Glomerular visceral epithelial cell (primary cell): ENCODE data around the gene CELF4.

Experiments used
- DNase-seq: peaks from one replicate; pipeline ENCODE4 v3.0.0-alpha.2; 2016; ENCODE audit errors: extremely low spot score

CELF4 gene

DNA sequence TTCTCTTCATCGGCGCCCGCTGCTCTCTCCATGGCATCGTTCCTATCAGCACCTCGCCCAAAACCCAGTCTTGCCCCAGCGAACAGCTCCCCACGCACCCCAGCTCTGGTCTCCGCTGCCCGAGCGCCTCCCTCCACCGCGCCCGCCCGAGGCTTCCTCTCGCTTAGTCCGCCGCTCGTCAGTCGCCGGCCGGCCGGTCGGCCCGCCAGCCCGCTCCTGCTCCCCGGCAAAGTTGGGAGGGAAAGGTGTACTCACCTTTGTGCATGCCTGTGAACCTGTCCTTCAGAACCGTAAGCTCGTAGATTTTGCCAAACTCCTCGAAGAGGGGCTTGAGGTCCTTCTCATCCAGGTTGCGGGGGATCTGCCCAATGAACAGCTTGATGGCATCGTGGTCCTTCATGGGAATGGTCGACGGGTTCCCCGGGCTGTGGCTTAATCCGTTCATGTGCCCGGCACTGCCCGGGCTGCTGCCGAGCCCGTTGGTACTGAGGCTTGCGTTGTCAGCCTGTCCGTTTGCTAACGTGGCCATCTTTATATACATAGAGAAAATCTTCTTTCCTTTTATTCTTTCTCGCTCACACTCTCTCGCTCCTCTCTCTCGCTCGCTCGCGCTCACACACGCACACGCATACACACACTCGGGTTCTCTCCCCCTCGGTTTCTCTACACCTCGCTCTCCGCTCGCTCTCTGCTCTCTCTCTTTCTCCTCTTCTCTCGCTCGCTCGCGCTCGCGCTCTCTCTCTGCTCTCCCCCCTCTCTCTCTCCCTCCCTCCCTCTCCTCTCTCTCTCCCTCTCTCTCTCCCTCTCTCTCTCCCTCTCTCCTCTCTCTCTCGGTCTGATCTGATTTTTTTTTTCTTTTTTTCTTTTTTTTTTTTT, at the start of gene CELF4:
TSS of gene CELF4 (minus strand) at position 698 of the 876 bp plus-strand sequence.
- peak; percentile 11 for DNase-seq

DNA sequence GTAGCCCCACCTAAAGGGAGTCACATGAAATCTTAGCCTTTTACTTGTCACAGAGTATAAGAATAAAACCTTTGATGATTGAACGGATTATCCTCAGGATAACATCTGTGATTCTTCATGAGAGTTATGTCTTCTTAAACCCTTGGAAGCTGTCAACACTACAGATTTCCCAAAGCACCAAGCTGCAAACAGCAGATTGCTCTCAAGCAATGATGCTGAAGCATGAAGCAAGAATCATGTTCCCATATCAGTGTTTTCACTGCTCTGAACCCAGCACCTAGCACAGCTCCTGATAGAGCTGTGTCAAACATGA, 47.6 kb upstream of the CELF4 start:
- DNase-seq = no peak

DNA sequence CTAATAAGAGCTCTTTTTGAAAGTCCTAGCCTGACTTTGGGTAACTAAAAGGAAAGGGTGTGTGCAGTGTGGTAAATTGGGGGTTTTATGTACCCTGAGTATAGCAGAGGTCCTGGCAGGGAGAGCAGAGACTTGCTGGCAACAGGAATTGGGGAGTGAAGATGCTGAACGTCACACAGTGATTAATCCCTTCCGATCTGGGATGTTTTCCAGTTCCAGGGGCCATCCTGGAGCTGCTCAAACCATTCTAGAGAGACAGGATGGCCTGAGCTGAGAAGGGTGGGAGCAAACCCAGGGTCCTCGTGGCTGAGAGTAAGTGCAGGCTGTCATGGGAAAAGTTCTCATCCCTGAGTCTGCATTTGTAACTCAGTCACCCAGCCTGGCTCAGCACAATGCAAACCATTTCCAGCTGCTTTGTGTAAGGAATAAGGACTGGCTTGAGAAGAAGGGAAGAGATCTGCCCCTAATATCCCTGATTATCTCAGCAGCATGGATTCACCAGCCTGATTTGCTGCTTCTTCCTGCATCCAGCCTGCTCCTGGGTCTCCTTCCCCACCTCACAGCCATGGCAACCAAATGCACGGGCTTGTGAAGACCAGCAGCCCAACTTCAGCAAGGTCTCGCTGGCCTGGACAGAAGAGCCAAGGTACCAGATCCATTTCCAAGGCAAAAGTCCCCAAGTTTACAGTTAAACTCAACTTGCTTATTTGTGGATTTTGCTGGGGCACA, 47.1 kb upstream of the CELF4 start:
- no peak for DNase-seq

DNA sequence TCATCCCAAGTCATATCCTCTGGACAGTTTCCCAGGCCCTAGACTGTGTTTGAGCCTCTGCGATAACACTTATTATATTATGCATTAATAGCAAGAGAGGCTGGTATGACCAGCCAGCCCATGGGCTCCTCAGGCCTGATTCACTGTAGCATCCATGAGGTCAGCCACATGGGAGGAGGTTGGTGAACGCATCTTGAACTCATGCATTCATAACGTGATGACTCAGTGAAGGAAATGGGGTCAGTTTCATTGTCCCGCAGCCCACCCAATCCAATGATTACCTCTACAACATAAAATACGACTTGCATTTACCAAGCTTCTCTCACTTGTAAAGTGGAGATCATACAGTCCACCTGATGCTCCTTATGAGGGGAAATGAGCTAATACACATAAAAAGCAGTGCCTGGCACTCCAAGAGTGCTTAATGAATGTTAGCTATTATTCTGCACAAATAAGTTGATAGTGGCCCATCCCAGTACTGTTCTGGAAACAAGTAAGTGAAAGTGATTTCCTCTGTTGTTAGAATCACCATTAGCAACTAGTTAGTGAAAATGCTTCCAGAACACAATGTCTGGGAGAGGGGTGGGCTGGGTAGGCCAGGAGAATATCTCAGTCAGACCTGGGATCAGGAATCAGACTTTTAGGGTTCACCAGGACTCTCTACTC, 46.1 kb upstream of the CELF4 start:
- DNase-seq = no peak

DNA sequence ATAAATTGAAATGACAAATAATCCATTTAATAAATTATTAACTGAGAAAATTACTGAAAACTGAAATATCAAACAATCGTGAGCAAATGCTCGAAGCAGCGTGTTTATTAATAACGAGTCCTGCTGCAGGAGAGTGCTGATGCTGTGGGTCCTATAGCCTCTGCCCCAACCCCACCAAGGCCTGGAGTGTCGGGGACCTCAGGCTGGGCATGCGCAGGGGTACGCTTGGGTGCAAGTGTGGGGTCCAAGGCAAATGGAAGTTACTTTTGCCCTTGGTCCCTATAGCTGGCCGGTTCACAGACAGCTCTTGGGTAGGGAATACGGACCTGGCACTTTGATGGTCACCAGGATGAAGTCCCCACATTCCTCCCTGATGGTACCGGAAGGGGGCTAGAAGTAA, 43.3 kb upstream of the CELF4 start:
- no peak for DNase-seq

DNA sequence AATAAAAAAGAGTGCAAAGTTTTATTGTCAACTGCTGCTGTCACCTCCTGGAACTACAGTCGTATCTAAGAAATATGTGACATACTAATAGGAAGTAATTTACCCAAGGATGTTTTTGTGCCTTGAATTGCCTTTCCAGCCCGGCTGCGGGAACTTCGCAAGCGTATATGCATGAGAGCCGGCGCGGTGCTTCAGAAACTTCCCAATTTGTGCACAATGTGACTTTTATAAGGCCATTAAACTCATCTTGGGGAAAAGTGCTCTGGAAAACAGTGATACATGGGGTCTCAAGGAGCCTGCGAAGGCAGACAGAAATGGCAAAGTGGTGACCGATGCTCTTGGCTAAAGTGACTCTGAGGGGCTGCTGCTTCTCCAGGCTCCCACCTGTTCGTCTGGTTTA, 41.7 kb upstream of the CELF4 start:
- no peak for DNase-seq

DNA sequence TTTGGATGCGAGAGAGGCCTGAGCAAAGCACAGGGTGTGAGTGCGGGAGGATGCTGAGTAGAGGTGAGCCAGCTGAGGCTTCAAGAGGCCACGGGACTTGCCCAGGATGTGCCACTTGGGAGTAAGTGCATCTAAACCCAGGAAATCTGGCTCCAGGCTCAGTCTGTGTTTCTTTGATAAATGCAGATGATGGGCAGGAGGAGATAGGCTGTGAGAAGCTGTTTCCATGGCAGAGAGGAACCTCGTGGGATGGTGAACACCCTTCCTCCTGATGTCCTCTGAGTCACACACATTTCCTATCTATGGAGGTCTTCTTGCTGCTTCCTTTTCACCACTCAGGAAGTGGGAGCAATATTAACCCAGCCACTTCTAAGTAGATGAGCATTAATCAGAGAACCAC, 38.4 kb upstream of the CELF4 start:
- DNase-seq = no peak

DNA sequence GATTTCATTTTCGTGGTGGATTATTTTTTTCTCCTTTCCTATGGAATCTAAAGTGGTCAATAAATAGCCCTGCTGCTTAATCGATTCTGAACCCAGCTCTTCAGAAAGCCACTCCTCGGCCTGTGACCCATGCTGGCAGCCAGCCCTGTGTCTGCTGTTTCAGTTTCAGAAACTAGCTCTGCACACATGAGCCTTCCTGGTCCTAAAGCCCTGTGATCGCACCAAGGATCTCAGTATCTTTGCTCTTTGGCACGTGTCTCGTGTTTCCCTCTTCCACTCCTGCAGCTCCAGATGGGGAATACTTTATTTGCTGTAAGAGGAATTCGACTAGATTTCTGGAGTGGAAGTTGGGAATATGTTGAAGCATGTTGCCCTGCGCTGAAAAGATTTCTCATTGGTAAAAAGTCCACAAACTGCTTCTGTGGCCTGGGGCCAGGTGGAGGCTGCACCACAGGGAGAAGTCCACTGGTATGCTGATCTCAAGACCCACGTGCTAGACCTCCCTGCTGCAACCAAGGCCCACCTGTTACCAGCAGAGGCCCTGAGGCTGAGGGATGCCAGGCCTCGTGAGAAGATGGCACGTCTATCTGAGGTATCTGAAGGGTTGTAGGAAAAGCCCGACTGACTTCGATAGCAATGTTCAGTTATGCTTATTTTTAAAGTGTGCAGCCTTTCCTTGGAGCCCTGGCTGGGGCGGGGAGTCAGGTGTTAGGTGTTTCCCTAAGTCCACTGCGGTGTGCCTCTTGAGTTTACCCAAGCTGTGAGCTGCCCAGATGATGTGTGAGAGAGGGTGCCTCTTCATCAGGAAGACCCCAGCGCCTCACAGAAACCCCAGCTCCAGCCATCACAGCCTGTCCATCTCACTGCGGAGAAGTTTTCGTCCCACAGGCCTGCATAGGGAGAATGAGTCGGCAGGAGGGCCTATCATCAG, 33.6 kb upstream of the CELF4 start:
- no peak for DNase-seq

DNA sequence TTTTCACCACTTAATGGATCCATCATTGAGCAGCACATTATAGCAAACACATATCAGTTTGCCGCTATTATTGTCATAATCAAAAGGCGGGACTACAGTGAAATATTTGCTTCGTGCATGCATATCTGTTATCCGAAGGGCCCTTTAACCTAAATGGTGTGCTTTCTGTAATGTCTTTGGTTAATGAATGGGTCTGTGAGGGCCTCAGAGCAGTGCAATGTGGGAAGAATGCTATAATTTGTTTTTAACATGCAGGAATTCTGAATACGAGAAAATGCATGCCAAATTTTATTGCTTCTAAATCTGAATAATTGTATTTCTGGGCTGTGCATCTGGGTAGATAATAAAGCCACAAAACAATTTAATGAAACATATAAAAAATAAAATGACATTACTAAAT, 32.8 kb upstream of the CELF4 start:
- no peak for DNase-seq

DNA sequence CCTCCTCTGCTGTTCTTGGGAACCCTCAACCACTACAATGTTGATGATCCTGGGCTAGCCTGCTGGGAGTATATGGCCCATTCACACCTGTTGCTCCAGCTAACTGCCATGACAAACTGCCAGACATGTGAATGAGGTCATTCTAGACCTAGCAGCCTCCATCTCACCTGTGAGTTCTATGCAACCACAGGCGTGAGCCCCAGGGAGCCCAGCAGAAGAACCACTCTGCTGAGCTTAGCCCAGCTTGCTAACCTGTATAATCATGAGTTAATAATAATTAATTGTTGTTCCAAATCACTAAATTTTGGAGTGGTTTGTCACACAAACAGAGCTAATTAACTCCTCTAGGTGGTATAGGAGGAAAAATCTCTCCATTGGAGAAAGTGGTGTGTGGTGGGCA, 24.7 kb upstream of the CELF4 start:
- no peak for DNase-seq

DNA sequence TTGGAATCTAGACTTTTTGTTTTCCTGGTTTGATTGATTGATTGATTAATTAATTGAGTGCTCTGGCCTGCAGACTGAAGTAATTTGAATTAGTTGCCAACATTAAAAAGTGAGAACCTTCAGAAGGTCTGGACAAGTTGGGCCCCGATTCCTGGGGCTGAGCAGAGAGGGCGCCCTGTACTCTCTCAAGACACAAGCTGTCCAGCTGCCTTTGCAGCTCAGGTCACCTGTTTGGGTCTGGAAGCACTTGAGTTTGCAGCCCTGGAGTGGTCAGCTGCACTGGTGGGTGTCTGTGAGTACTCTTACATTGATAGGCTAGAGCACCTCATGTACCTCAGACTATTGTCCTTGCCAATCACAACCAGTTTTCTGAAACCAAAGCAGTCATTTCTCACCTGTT, 22.7 kb upstream of the CELF4 start:
- no peak for DNase-seq

DNA sequence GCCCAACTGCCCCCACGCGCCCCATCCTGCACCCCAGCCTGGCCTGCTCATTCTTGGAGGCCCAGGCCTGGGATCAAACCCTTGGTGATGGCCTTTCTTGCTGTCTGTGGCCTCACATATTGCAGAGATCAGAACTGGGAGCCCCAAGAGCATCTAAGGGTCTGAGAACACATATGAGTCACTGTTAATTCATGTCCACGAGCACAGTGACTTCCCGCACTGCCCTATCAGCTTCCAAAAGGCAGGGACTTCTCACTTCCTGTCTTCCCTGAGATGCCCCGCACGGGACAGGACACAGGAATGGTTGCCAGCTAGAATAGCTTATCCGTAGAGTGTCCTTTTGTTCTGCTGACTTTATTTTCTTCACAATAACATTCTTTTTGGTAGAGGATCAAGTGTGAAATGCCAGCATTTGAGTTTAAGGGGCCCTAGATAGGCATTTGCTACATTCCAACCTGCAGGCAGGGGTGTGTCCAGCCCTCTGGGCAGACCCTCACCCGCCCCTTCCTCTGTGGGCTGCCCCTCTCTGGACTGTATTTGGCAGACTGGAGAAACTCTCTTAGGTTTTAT, 21.1 kb upstream of the CELF4 start:
- DNase-seq = no peak

DNA sequence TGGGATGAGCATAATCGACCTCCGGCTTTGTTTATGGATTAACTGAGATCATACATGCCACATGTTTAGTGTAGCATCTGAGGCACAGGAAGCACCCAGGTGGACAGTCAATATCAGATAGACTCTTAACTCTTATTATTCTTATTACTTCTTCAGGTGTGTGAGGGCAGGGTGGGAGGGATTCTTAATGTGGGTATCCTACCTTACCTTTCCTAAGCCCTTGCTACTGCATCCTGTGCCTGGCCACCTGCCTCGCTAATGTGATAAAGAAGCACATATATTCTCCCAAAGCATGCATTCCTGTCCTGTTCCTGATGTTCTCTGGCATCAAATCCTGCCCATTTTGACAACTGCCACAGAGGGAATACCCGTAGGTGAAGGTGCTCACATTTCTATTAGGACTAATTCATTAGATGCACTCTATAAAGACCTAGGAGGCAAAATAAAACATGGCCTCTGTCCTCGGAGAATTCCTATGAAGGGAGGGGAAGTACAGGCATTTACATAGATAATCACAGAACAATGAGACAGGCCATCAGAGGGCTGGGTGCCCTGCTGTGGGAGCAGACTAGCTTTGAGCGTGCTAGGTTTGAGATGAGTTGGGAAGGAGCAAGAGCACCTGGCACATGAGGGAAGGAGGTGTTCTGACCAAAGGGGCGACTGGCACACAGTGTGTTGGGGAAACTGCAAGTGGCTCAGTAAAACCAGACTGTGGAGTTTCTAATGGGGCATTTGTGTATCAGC, 19.5 kb upstream of the CELF4 start:
- no peak for DNase-seq

DNA sequence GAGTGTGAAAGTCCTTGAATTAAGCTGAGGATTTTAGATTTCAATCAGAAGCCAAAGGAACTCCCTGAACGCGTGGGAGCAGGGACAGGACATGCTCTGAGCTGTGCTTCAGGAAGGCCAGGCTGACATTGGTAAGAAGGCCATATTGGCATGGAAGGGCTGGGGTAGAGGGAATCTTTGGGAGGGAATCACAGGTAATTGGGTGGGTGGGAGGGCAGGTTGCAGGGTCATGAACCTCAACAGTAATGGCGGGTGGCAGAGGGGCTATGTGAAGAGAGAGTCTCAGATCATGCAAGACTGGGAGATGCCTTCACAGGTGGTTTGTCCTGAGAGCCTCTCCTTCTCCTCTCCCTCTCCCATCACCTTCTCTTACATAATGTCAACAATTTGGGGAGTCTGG, 18.6 kb upstream of the CELF4 start:
- DNase-seq = no peak

DNA sequence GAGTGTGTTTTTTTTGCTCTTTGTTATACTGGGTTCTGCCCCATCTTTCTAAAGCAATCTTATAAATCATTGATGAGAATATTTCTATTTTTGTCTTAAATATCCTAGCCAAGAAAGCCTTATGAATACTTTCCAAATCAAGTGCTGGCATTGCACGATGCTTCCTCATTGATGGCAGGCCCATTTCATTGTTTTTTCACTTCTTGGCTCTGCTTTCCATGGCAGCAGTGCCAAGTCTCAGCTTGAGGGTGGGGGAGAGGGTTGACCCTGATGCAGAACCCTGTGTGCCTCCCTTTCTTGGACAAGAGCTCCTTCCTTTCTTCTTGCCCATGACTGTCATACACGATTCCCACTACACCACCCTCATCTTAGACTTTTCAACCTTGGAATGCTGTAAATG, 16.7 kb upstream of the CELF4 start:
- DNase-seq = no peak

DNA sequence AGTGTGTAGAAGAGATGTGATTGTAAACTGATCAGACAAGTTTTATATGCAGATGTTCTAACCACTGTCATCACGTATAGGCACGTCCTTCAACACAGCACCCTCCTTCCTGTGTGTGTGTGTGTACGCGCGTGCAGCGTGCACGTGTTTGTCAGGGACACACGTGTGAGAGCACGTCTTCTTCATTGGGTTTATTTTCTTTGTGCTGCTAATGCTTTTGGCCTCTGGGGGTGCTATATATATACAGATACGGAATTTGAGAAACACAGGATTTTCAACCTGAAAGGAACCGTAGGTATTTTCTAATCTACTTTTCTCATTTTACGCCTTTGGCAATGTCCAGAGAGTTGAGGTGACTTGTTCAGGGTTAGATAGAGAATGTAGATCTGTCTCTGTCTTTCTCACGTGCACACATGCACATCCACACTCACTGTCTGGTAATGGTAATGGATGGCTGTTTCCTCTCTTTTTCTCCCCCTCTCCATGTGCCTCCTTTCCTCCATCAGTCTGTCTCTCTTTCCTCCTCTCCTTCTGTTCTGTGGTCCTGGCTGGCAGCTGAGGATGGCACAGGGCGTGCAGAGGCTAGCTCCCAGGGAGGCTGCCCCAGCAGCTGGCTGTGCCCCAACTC, 13.4 kb upstream of the CELF4 start:
- peak; percentile 7 for DNase-seq

DNA sequence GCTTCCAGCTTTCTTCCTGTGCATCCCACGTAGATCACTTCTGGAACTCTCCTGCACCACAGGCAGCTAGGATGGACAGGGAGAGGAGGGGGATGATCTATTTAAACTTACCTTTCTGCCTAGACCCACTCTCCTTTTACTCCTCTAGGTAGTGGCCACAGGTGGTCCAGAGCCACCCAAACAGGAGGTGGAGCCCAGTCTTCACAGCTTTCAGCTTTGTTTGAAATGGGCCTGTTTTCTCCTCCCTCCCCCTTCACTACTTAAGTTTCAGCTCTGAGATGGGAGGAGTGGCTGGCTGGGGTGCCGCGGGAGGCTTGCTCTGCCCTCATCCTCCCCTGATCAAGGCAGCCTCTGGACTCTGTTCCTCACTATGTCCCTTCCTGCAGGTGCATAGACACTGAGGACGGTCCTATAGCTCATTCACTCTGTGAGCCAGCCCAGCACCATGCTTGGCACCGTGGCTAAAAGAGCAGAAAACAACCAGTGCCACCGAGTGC, 12.6 kb upstream of the CELF4 start:
- DNase-seq = no peak

DNA sequence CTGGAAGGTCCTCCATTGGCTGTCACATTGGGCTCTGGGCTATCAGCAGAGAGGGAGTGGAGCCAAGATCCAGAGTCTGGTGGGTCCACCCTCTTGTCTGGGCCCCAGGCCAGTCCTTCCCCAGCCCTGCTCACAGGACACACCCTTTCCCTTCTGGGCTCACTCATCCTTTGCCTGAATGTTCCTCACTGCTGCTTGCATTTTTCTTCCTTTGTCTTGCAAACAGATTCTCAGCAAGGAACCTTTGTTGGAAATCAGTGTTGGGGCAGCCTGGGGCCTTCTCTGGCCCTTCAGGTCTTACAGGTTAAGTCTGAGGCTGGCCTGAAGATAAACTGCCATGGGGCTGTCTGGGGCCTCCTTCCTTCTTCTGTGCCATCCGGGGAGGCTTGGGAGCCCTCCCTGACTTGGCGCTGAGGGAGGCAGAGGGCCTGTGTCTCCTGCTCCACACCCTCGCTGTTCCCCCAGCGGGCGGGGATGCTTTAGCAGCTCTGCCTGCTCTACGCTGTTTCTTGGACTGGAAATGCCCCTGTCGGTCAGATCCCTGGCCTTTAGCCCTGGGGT, 11.5 kb upstream of the CELF4 start:
- no peak for DNase-seq

DNA sequence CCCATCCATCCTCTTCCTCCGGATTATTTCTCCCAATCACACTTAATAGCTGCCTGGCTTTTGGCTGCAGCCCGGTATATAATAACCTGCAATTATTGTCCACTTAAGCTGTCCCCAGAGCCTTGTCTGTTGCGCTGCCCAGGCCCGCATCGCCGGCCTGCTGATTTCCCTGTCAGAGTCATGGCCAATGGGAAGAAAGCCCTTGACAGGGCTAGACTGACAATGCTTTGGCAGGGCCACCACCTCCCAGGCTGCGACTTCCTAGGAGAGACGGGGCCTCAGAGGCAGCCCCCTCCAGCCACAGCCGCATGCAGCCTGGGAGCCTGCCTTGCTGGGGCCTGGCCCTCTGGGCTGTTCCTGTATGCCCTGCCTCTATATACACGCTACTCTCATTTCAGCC, 10.0 kb upstream of the CELF4 start:
- DNase-seq = no peak

DNA sequence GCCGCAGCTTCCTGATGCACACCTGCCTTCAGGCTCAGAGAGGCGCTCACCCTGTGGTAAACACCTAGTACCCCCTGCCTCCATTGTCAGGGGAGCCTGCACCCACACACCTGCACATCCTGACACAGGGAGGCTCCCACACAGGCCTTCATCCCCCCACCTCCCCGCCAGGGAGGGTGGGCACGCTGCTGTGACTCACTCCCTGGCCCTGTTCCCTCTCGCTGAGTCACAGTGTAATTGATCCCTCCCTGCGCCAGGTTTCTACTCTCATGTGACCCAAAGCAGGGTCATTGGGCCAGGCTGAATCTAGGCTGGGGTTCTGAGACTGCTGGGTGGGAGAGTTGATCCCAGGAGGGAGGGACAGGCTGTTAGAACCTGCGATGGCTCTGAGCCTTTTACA, 8.5 kb upstream of the CELF4 start:
- peak; percentile 22 for DNase-seq
